Measurements from ENCODE around the gene PRKCB. TPM values are rescaled to one million over a fixed set of nuclear protein-coding genes. Genes with fewer than 3 reads are reported as not detected.
"Not testable (repeated sequence)": the region's sequence is repeated elsewhere in the genome, so short reads cannot be mapped to it uniquely, and the experiment has no call there.

Gene PRKCB
- total and polyA plus RNA-seq, 4 experiments from 2014 or later = 46.5 to 106 (median 98.2) TPM

DNA sequence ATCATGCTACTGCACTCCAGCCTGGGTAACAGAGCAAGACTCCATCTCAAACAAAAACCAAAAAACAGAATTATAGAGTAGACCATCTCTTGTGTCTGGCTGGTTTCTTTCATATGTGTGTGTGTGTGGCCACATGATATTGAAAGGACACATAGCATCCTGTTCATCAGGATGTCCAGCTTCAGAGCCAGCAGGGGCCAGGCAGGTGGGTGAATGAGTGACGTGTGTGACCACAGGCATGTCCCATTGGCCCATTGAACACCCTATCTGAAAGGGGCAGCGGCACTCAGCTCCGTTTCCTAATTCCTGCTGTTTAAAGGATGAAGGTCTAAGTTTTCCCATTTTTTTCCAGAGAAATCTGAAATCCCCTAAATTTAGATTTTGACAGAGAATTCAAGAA lies 174.2 kb downstream of the PRKCB start:
- no peak overlapping the region for H3K27ac ChIP-seq (ENCODE audit: low read depth, low read length)
- peaks cover 48% of the 10 kb centered on the region for H3K4me1 ChIP-seq (ENCODE audit: insufficient read depth, low read length)
- intact Hi-C loops (cut with micrococcal nuclease) = loop anchor here (1.0 to 5.0 kb wide), 6 partner anchors 26 to 207 kb away; no protein-coding TSS in a partner anchor
- no peak for DNase-seq
- no peaks in the 10 kb centered on the region for H3K36me3 ChIP-seq (ENCODE audit: insufficient read depth, low read length)
- H3K36me3 Mint-ChIP-seq = peaks cover 6 to 18% of the 10 kb centered on the region in 2 donors
- no peaks in the 10 kb centered on the region for H3K27me3 ChIP-seq (ENCODE audit: insufficient read depth, low read length)
- H3K4me3 Mint-ChIP-seq = peak overlapping the region in 1 of 8 donors; percentile 41
- H3K4me3 ChIP-seq (ENCODE audit: low read length in 2 of 2) = no peak overlapping the region
- ChIA-PET POLR2A (ENCODE audit: partially characterized antibody) (interaction anchor here (0.6 to 3.7 kb wide), 11 partner anchors 26 to 207 kb away, joined by 3 to 31 read pairs (median 5); no protein-coding TSS in a partner anchor), CTCF (ENCODE audit: partially characterized antibody) (interaction anchor here (0.5 to 19.6 kb wide), 59 partner anchors 8 to 837 kb away, joined by 3 to 472 read pairs (median 5); partner anchors contain the start of gene PRKCB)
- H3K9me3 ChIP-seq (ENCODE audit: control insufficient read depth in 1 of 2, low read length in 2 of 2) = no peaks in the 10 kb centered on the region
- H3K9me3 Mint-ChIP-seq = no peaks in the 10 kb centered on the region
- peak overlapping the region in 4 of 7 donors; percentile 2 to 76 (median 25) for H3K27ac Mint-ChIP-seq
- peaks cover 47 to 78% (median 60%) of the 10 kb centered on the region in 4 donors for H3K4me1 Mint-ChIP-seq
- no peaks in the 10 kb centered on the region for H3K27me3 Mint-ChIP-seq

DNA sequence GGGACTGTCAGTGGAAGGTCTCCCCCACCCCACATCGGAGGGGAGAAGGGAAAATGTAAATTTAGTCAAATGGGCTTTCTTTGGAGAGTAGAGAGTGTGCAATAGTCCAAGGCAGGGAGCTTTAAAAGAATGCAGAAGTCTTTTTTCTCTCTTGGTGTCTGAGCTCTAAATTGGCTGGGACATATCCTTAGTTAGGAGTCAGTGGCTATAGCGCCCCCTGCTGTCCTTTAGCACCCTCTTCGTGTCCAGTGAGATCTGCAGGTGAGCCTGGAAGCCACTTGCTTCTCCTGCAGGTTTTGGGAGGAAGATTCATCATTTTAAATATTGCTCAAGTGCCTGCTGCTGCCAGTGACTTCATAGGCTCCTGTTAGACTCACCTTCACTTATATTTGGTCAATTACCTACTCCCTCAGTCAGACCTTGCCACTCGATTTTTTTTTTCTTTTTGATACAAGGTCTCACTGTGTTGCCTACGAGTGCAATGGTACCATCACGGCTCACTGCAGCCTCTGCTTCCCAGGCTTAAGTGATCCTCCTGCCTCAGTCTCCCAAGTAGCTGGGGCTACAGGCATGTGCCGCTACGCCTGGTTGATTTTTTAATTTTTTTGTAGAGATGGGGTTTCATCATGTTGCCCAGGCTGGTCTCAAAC lies 174.8 kb downstream of the PRKCB start:
- no peaks in the 10 kb centered on the region for H3K9me3 ChIP-seq (ENCODE audit: control insufficient read depth in 1 of 2, low read length in 2 of 2)
- no peaks in the 10 kb centered on the region for H3K9me3 Mint-ChIP-seq
- no peak overlapping the region for H3K4me3 ChIP-seq (ENCODE audit: low read length in 2 of 2)
- no peaks in the 10 kb centered on the region for H3K27me3 Mint-ChIP-seq
- intact Hi-C loops (cut with micrococcal nuclease) = loop anchor here (1.0 to 5.0 kb wide), 6 partner anchors 26 to 207 kb away; no protein-coding TSS in a partner anchor
- H3K27ac Mint-ChIP-seq = peak overlapping the region in 5 of 7 donors; percentile 28 to 76 (median 46)
- ChIA-PET POLR2A (ENCODE audit: partially characterized antibody) (interaction anchor here (0.6 to 3.7 kb wide), 10 partner anchors 26 to 208 kb away, joined by 3 to 31 read pairs (median 6); no protein-coding TSS in a partner anchor), CTCF (ENCODE audit: partially characterized antibody) (interaction anchor here (0.5 to 19.6 kb wide), 57 partner anchors 9 to 838 kb away, joined by 3 to 472 read pairs (median 5); partner anchors contain the start of gene PRKCB)
- peaks cover 47 to 81% (median 62%) of the 10 kb centered on the region in 4 donors for H3K4me1 Mint-ChIP-seq
- peaks cover 50% of the 10 kb centered on the region for H3K4me1 ChIP-seq (ENCODE audit: insufficient read depth, low read length)
- peaks cover 5 to 18% of the 10 kb centered on the region in 2 donors for H3K36me3 Mint-ChIP-seq
- peak; percentile 75 to 81 (median 76) for DNase-seq
- H3K36me3 ChIP-seq (ENCODE audit: insufficient read depth, low read length) = no peaks in the 10 kb centered on the region
- no peak overlapping the region for H3K27ac ChIP-seq (ENCODE audit: low read depth, low read length)
- no peaks in the 10 kb centered on the region for H3K27me3 ChIP-seq (ENCODE audit: insufficient read depth, low read length)
- H3K4me3 Mint-ChIP-seq = peak overlapping the region in 2 of 8 donors; percentile 26 to 41

DNA sequence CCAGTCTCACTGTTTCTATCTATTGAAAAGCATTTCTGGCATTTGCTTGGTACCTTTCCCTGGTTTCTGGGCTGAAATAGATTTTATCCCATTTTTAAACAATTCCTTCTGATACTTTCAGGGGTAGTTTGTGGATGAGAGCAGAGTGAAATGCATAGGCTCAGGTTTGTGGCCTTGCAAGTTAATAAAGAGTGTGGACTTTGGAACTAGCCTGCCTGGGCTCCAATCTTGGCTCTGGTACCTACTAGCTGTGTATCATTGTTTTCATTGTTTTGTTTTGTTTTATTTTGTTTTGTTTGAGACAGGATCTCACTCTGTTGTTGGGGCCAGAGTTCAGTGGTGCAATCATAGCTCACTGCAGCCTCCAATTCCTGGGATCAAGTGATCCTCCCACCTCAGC lies 175.5 kb downstream of the PRKCB start:
- H3K27me3 Mint-ChIP-seq = no peaks in the 10 kb centered on the region
- no peak overlapping the region for H3K4me3 ChIP-seq (ENCODE audit: low read length in 2 of 2)
- H3K27me3 ChIP-seq (ENCODE audit: insufficient read depth, low read length) = no peaks in the 10 kb centered on the region
- ChIA-PET POLR2A (ENCODE audit: partially characterized antibody) (interaction anchor here (1.6 to 3.7 kb wide), 2 partner anchors 25 to 208 kb away, joined by 4 to 31 read pairs; no protein-coding TSS in a partner anchor), CTCF (ENCODE audit: partially characterized antibody) (interaction anchor here (0.7 to 19.6 kb wide), 19 partner anchors 8 to 214 kb away, joined by 3 to 472 read pairs (median 10); no protein-coding TSS in a partner anchor)
- no peak overlapping the region for H3K4me3 Mint-ChIP-seq
- no peaks in the 10 kb centered on the region for H3K9me3 Mint-ChIP-seq
- DNase-seq = no peak
- H3K36me3 ChIP-seq (ENCODE audit: insufficient read depth, low read length) = no peaks in the 10 kb centered on the region
- peaks cover 53% of the 10 kb centered on the region for H3K4me1 ChIP-seq (ENCODE audit: insufficient read depth, low read length)
- H3K4me1 Mint-ChIP-seq = peaks cover 44 to 76% (median 60%) of the 10 kb centered on the region in 4 donors
- H3K27ac Mint-ChIP-seq = peak overlapping the region in 3 of 7 donors; percentile 28 to 70 (median 35)
- intact Hi-C loops (cut with micrococcal nuclease) = loop anchor here (5.0 kb wide), 1 partner anchor 149 kb away; no protein-coding TSS in a partner anchor
- H3K27ac ChIP-seq (ENCODE audit: low read depth, low read length) = no peak overlapping the region
- no peaks in the 10 kb centered on the region for H3K9me3 ChIP-seq (ENCODE audit: control insufficient read depth in 1 of 2, low read length in 2 of 2)
- H3K36me3 Mint-ChIP-seq = peaks cover 0 to 13% of the 10 kb centered on the region in 2 donors

DNA sequence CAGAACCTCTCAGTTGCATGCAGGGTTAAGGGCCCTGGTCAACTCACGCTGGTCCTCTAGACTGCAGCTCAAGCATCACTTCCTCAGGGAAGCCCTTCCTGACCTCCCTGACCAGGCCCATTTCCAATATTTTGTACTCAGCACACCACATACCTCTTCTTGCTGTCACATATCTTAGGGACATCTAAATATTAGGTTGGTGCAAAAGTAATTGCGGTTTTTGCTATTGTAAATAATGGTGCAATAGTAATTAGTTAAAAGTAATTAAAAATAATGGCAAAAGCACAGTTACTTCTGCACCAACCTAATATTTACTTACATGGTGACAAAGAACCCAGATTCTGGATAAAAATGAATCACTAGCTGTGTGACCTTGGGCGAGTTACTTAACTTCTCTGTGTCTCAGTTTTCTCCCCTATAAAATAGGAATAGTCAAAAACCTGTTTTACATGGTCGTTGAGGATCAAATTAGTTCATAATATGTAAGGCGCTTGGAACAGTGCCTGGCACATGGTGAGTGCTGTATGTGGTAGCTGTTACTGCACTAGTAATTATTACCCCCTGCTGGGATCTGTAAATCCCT lies 177.4 kb downstream of the PRKCB start:
- ChIA-PET POLR2A (ENCODE audit: partially characterized antibody) (interaction anchor here (1.0 to 2.5 kb wide), 3 partner anchors 134 to 209 kb away, joined by 4 to 14 read pairs (median 5); no protein-coding TSS in a partner anchor), CTCF (ENCODE audit: partially characterized antibody) (interaction anchor here (0.6 to 19.6 kb wide), 10 partner anchors 10 to 371 kb away, joined by 3 to 472 read pairs (median 4); no protein-coding TSS in a partner anchor)
- intact Hi-C loops (cut with micrococcal nuclease) = loop anchor here (5.0 kb wide), 1 partner anchor 151 kb away; no protein-coding TSS in a partner anchor
- DNase-seq = no peak
- H3K4me3 Mint-ChIP-seq = peak overlapping the region in 4 of 8 donors; percentile 72 to 87 (median 78)
- Histone ChIP-seq H3K27ac (ENCODE audit: low read depth, low read length) (no peak overlapping the region), H3K4me3 (ENCODE audit: low read length in 2 of 2) (no peak overlapping the region), H3K36me3 (ENCODE audit: insufficient read depth, low read length) (no peaks in the 10 kb centered on the region), H3K27me3 (ENCODE audit: insufficient read depth, low read length) (no peaks in the 10 kb centered on the region), H3K4me1 (ENCODE audit: insufficient read depth, low read length) (peaks cover 54% of the 10 kb centered on the region), H3K9me3 (ENCODE audit: control insufficient read depth in 1 of 2, low read length in 2 of 2) (no peaks in the 10 kb centered on the region)
- H3K27ac Mint-ChIP-seq = peak overlapping the region; percentile 89 to 97 (median 95)
- peaks cover 7 to 9% of the 10 kb centered on the region in 2 donors for H3K36me3 Mint-ChIP-seq
- peaks cover 49 to 72% (median 58%) of the 10 kb centered on the region in 4 donors for H3K4me1 Mint-ChIP-seq
- no peaks in the 10 kb centered on the region for H3K9me3 Mint-ChIP-seq
- H3K27me3 Mint-ChIP-seq = no peaks in the 10 kb centered on the region

DNA sequence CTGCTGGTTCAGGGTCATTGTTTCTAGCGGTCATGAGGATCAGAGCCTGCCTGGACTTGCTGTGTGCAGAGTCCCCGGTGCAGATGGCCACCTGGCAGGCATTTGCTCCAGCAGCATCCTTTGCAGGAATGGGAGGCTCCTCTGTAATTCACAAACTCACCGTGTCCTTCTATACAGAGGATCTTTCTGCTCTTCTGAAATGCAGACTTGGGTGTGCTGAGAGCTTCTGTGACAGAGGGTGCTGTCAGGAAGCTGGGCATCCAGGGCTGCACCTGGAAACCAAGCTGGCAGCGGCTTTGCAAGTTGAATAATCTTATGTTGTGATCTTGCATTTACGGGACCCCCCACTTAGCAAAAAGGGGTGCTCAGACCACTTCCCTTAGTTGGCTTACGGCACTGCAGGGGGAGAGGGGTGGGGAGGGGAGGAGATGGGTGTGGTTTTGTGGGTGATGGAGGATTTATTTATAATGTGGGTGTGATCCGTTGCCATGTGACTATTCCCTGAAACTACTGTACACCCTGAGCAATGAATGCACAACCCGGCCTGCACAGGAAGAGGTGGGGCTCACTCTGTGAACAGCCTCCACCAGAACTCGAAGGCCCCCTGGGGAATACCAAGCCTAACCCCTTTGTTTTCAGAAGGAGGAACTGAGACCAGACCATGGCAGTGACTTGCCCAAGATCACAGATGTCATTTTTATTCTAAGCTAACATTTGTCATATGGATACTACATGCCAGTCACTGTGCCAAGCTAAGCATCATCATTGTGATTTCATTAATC lies 178.3 kb downstream of the PRKCB start:
- Histone ChIP-seq H3K27ac (ENCODE audit: low read depth, low read length) (peak overlapping the region; percentile 38), H3K4me1 (ENCODE audit: insufficient read depth, low read length) (peaks cover 51% of the 10 kb centered on the region), H3K27me3 (ENCODE audit: insufficient read depth, low read length) (no peaks in the 10 kb centered on the region), H3K9me3 (ENCODE audit: control insufficient read depth in 1 of 2, low read length in 2 of 2) (no peaks in the 10 kb centered on the region), H3K4me3 (ENCODE audit: low read length in 2 of 2) (no peak overlapping the region), H3K36me3 (ENCODE audit: insufficient read depth, low read length) (no peaks in the 10 kb centered on the region)
- CTCF ChIA-PET (ENCODE audit: partially characterized antibody) = interaction anchor here (0.7 to 19.6 kb wide), 10 partner anchors 7 to 372 kb away, joined by 3 to 472 read pairs (median 5); no protein-coding TSS in a partner anchor
- H3K4me1 Mint-ChIP-seq = peaks cover 44 to 63% (median 55%) of the 10 kb centered on the region in 4 donors
- H3K27me3 Mint-ChIP-seq = no peaks in the 10 kb centered on the region
- POLR2A ChIA-PET (ENCODE audit: partially characterized antibody) = interaction anchor here (1.0 to 2.5 kb wide), 4 partner anchors 135 to 210 kb away, joined by 4 to 14 read pairs (median 5); no protein-coding TSS in a partner anchor
- peak; percentile 65 to 79 (median 68) for DNase-seq
- peaks cover 2 to 7% of the 10 kb centered on the region in 2 donors for H3K36me3 Mint-ChIP-seq
- peak overlapping the region; percentile 89 to 97 (median 95) for H3K27ac Mint-ChIP-seq
- intact Hi-C loops (cut with micrococcal nuclease) = loop anchor here (1.0 to 5.0 kb wide), 2 partner anchors 152 to 211 kb away; no protein-coding TSS in a partner anchor
- no peaks in the 10 kb centered on the region for H3K9me3 Mint-ChIP-seq
- peak overlapping the region; percentile 37 to 87 (median 80) for H3K4me3 Mint-ChIP-seq

DNA sequence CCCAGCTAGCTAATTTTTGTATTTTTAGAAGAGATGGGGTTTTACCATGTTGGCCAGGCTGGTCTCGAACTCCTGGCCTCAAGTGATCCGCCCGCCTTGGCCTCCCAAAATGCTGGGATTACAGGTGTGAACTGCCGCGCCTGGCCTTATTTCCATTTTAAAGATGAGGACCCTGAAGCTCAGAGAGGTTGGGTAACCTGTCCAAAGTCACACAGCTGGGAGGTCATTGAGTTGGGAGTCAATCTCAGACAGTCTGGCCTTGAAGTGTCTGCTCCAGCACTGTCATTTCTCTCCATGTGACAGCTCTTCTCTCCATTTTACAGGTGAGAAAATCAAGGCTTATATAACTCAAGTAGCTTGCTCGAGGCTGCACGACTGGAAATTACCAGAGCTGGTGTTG lies 179.2 kb downstream of the PRKCB start:
- H3K9me3 ChIP-seq (ENCODE audit: control insufficient read depth in 1 of 2, low read length in 2 of 2); H3K36me3 ChIP-seq (ENCODE audit: insufficient read depth, low read length); H3K36me3 Mint-ChIP-seq; H3K27me3 Mint-ChIP-seq; DNase-seq; H3K4me3 ChIP-seq (ENCODE audit: low read length in 2 of 2); H3K27me3 ChIP-seq (ENCODE audit: insufficient read depth, low read length); H3K9me3 Mint-ChIP-seq: not testable (repeated sequence)
- ChIA-PET CTCF (ENCODE audit: partially characterized antibody) (interaction anchor here (1.0 to 19.6 kb wide), 9 partner anchors 8 to 249 kb away, joined by 3 to 472 read pairs (median 7); no protein-coding TSS in a partner anchor), POLR2A (ENCODE audit: partially characterized antibody) (interaction anchor here (0.7 to 2.5 kb wide), 5 partner anchors 8 to 211 kb away, joined by 3 to 14 read pairs (median 5); no protein-coding TSS in a partner anchor)
- peak overlapping the region in 4 of 8 donors; percentile 25 to 70 (median 49) for H3K4me3 Mint-ChIP-seq
- H3K4me1 Mint-ChIP-seq = peaks cover 41 to 59% (median 50%) of the 10 kb centered on the region in 4 donors
- peak overlapping the region; percentile 38 for H3K27ac ChIP-seq (ENCODE audit: low read depth, low read length)
- peak overlapping the region; percentile 43 to 89 (median 85) for H3K27ac Mint-ChIP-seq
- H3K4me1 ChIP-seq (ENCODE audit: insufficient read depth, low read length) = peaks cover 43% of the 10 kb centered on the region
- intact Hi-C loops (cut with micrococcal nuclease) = loop anchor here (1.0 to 5.0 kb wide), 2 partner anchors 153 to 212 kb away; no protein-coding TSS in a partner anchor

Measured in CD4-positive, alpha-beta memory T cell (primary cell).